ENCODE data around the gene TMC1.

TMC1 gene

GRCh38 chr9:72589667-72590521 is 68.5 kb downstream of the TMC1 start:
- DNase-seq (ENCODE audit: low read depth) = no peak
- H3K4me3 ChIP-seq (ENCODE audit: low read length) = no peak overlapping the region
- TF ChIP-seq CTCF (conservative IDR thresholded peaks at IDR 0.05; ENCODE audit: low read depth, low read length) = no peak

- DNase-seq (ENCODE audit: low read depth) = no peak
- no peak overlapping the region for H3K4me3 ChIP-seq (ENCODE audit: low read length)
- TF ChIP-seq CTCF (conservative IDR thresholded peaks at IDR 0.05; ENCODE audit: low read depth, low read length) = no peak
These were observed 69.4 kb downstream of the TMC1 start for GRCh38 chr9:72590824-72591223.

- peak; percentile 68 for TF ChIP-seq CTCF (conservative IDR thresholded peaks at IDR 0.05; ENCODE audit: low read depth, low read length)
- peak; percentile 34 for DNase-seq (ENCODE audit: low read depth)
- no peak overlapping the region for H3K4me3 ChIP-seq (ENCODE audit: low read length)
These were observed 71.3 kb downstream of the TMC1 start for GRCh38 chr9:72592502-72593403.

- no peak for DNase-seq (ENCODE audit: low read depth)
- TF ChIP-seq CTCF (conservative IDR thresholded peaks at IDR 0.05; ENCODE audit: low read depth, low read length) = no peak
- no peak overlapping the region for H3K4me3 ChIP-seq (ENCODE audit: low read length)
These were observed 75.2 kb downstream of the TMC1 start for GRCh38 chr9:72596451-72597180.

GRCh38 chr9:72597181-72597517 is 75.7 kb downstream of the TMC1 start:
- H3K4me3 ChIP-seq (ENCODE audit: low read length) = no peak overlapping the region
- TF ChIP-seq CTCF (conservative IDR thresholded peaks at IDR 0.05; ENCODE audit: low read depth, low read length) = no peak
- no peak for DNase-seq (ENCODE audit: low read depth)

- DNase-seq (ENCODE audit: low read depth) = no peak
These were observed 76.2 kb downstream of the TMC1 start for GRCh38 chr9:72597601-72598000.

More at GRCh38 chr9:72597601-72598000, 76.2 kb downstream of the TMC1 start:
- H3K4me3 ChIP-seq (ENCODE audit: low read length) = no peak overlapping the region
- no peak for TF ChIP-seq CTCF (conservative IDR thresholded peaks at IDR 0.05; ENCODE audit: low read depth, low read length)

Data from retinal pigment epithelial cell (primary cell).